GM12873 (cell line): ENCODE results near the gene ALK.

Source experiments
- TF ChIP-seq, protein P1 (sequence below): IDR thresholded peaks from 2 replicates; pipeline ENCODE4 v1.5.1; 2012; ENCODE audit warnings: low read depth, mild to moderate bottlenecking, moderate library complexity, low read length, control low read depth; ENCODE audit not compliant: insufficient read depth; ENCODE audit errors: missing control alignments

The ALK gene

GRCh38 chr2:29405707-29406106, 515.7 kb downstream of the ALK start:
- TF ChIP-seq, protein P1, sequence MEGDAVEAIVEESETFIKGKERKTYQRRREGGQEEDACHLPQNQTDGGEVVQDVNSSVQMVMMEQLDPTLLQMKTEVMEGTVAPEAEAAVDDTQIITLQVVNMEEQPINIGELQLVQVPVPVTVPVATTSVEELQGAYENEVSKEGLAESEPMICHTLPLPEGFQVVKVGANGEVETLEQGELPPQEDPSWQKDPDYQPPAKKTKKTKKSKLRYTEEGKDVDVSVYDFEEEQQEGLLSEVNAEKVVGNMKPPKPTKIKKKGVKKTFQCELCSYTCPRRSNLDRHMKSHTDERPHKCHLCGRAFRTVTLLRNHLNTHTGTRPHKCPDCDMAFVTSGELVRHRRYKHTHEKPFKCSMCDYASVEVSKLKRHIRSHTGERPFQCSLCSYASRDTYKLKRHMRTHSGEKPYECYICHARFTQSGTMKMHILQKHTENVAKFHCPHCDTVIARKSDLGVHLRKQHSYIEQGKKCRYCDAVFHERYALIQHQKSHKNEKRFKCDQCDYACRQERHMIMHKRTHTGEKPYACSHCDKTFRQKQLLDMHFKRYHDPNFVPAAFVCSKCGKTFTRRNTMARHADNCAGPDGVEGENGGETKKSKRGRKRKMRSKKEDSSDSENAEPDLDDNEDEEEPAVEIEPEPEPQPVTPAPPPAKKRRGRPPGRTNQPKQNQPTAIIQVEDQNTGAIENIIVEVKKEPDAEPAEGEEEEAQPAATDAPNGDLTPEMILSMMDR, result no peak

- TF ChIP-seq, protein P1, result no peak
These were observed 516.1 kb downstream of the ALK start for GRCh38 chr2:29405266-29405665.

DNA sequence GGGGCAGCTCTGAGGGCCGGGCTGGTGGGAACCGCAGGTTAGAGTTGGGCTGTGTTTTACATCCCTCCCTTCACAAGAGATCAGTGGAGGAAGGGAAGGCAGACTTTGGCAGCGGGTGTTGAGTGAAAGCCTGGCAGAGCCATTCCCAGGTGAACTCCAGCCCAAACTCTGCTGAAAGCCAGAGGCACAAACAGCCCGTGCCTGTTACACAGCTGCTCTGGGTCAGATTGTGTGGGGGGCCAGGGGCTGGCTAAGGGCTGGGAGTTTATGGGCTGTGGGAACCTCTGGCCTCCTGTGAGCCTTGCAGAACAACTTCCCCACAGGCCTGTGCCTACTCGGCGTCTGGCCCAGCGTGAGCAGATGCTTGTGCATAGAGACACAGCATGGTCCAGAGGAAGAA, 519.4 kb downstream of the ALK start:
- TF ChIP-seq, protein P1, result no peak

DNA sequence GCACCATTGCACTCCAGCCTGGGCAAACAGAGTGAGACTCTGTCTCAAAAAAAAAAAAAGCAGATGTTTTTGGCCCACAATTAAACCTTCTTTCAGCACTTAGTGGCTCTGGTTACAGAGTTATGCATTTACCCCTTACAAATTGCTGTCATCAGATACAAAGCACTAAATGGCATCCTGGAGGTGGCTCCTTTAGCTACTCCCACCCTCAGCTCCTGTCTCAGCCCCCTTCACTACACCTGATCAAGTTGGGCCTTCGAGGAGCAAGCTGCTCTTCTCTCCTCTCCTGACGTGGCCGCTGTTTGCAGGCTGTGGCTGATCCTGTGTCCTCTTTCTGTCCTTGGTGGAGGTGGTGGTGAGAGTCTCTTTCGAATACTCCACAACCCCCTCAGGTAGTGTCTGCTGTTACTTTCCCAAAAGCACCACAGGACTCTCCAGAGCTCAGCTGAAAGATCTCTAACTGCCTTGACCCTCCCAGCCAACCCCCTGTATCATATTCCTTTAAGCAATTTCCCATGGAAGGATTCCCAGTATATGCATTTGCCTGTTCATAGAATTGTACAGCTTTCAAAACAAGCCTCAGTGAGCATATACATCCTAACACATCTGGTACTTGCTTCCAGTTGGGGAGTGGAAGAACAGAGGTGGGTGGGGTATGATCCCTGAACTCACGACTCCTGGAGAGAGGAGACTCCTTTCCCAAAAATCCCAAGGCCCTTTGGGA, 520.3 kb downstream of the ALK start:
- TF ChIP-seq, protein P1, result no peak

GRCh38 chr2:29398384-29399237, 522.8 kb downstream of the ALK start:
- TF ChIP-seq, protein P1, result no peak

DNA sequence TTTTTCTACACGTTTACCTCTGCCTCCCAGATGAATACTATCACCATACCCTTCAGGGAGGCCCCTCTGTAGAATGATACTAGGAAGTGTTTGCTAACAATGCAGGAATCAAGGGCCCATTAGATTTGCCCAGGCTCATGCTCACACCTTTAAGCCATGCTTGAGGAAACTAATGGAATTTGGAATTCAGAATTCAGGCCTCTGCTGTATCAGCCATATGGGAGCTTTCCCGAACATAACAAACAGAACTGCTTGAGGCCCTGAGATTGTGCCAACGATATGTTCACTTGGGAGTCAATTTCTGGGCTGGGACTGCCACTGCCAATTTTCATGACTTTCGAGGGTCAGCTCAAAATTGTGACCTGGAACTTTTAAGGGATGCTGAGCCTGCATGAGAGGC, 523.7 kb downstream of the ALK start:
- TF ChIP-seq, protein P1, result no peak

- TF ChIP-seq, protein P1, result no peak
These were observed 524.3 kb downstream of the ALK start for GRCh38 chr2:29397039-29397438.
